Measurements from ENCODE around the gene MTHFSD. TPM values are rescaled to one million over a fixed set of nuclear protein-coding genes. Genes with fewer than 3 reads are reported as not detected.
A peak's percentile ranks its signal among the peaks of the same experiment; 100 is the strongest.

The MTHFSD gene
- polyA plus RNA-seq, 1 donor from 2014 or later = 25.0 TPM

- H3K79me2 ChIP-seq (replicated peaks; ENCODE audit: insufficient read depth, low read length) = no peaks in the 10 kb centered on the region
- no peak overlapping the region for H3K4me2 ChIP-seq (ENCODE audit: low read length)
- H3F3A ChIP-seq (ENCODE audit: insufficient read depth, low read length, poor library complexity, severe bottlenecking) = no peaks in the 10 kb centered on the region
- no peak overlapping the region for H3K27ac ChIP-seq (ENCODE audit: low read length)
- no peaks in the 10 kb centered on the region for H3K36me3 ChIP-seq (ENCODE audit: insufficient read depth, low read length)
- no peak overlapping the region for H3K9ac ChIP-seq (ENCODE audit: low read length)
- TF ChIP-seq, protein P1, sequence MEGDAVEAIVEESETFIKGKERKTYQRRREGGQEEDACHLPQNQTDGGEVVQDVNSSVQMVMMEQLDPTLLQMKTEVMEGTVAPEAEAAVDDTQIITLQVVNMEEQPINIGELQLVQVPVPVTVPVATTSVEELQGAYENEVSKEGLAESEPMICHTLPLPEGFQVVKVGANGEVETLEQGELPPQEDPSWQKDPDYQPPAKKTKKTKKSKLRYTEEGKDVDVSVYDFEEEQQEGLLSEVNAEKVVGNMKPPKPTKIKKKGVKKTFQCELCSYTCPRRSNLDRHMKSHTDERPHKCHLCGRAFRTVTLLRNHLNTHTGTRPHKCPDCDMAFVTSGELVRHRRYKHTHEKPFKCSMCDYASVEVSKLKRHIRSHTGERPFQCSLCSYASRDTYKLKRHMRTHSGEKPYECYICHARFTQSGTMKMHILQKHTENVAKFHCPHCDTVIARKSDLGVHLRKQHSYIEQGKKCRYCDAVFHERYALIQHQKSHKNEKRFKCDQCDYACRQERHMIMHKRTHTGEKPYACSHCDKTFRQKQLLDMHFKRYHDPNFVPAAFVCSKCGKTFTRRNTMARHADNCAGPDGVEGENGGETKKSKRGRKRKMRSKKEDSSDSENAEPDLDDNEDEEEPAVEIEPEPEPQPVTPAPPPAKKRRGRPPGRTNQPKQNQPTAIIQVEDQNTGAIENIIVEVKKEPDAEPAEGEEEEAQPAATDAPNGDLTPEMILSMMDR (IDR thresholded peaks at IDR 0.05; ENCODE audit: poor library complexity, severe bottlenecking) = no peak
- TF ChIP-seq TAF1 (IDR thresholded peaks at IDR 0.05; ENCODE audit: low read depth) = no peak
- no peak for TF ChIP-seq EP300 (conservative IDR thresholded peaks at IDR 0.05; ENCODE audit: poor library complexity, severe bottlenecking)
- TF ChIP-seq RAD21 (conservative IDR thresholded peaks at IDR 0.05) = no peak
- no peak for TF ChIP-seq SMC3 (conservative IDR thresholded peaks at IDR 0.05; ENCODE audit: poor library complexity)
- TF ChIP-seq EZH2 (IDR thresholded peaks at IDR 0.05; ENCODE audit: borderline replicate concordance, insufficient read depth, low read length, poor library complexity, severe bottlenecking) = no peak
- TF ChIP-seq POLR2AphosphoS5 (IDR thresholded peaks at IDR 0.05) = no peak
- no peak for TF ChIP-seq REST (IDR thresholded peaks at IDR 0.05; ENCODE audit: borderline replicate concordance)
- no peak for TF ChIP-seq MXI1 (conservative IDR thresholded peaks at IDR 0.05; ENCODE audit: poor library complexity, severe bottlenecking)
- no peaks in the 10 kb centered on the region for H3K9me2 ChIP-seq (ENCODE audit: insufficient read depth, low read length)
- no peaks in the 10 kb centered on the region for H3K9me3 ChIP-seq (ENCODE audit: low read length)
- no peaks in the 10 kb centered on the region for H4K20me1 ChIP-seq (ENCODE audit: insufficient read depth)
- H3K27me3 ChIP-seq (ENCODE audit: insufficient read depth, low read depth, low read length) = peaks cover 100% of the 10 kb centered on the region
- H2AFZ ChIP-seq (ENCODE audit: low read depth, low read length) = no peak overlapping the region
- H3K4me3 ChIP-seq (ENCODE audit: low read length) = peak overlapping the region; percentile 48
Measured at GRCh38 chr16:86495357-86495701, 59.7 kb downstream of the MTHFSD start.

DNA sequence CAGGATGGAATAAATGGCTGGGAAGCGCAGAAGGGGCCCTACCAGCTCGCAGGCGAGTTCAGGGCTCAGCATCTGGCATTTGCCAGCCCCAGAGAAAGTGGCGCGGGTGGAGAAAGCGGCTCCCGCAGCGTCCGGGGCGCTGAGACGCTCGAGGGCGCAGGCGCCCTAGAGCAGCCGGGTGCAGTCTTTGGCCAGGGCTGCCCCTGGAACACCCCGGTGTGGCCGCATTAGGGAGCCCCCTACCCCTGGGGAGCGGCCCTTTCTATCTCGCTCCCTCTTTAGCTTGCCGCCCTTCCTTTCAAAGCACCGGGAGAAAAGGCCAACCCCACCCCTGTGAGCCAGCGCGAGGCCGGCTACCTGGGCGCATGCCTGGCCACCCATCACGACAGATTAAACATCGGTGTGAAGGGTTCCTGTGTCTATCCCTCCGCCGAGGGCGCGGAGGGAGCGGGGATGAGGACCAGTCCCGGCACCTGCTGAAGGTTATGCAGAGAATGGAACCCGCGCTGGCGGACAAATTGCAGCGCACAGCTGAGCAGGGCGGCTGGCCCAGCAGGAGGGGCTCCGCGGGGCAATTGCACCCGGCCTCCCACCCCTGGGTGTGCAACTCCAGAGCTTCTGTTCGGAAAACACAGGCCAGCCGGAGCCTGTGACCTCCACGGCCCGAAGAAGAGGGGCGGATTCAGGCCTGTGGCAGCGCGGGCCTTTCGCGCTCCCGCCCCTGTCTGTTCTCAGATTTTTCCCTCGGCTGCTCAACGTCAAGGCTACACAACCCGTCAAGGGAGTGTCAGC lies 60.3 kb downstream of the MTHFSD start:
- Histone ChIP-seq H3K4me2 (ENCODE audit: low read length) (no peak overlapping the region), H3K27ac (ENCODE audit: low read length) (no peak overlapping the region), H3K4me3 (ENCODE audit: low read length) (peak overlapping the region; percentile 48), H3K27me3 (ENCODE audit: insufficient read depth, low read depth, low read length) (peaks cover 100% of the 10 kb centered on the region), H3K9me3 (ENCODE audit: low read length) (no peaks in the 10 kb centered on the region), H3K9me2 (ENCODE audit: insufficient read depth, low read length) (no peaks in the 10 kb centered on the region), H3F3A (ENCODE audit: insufficient read depth, low read length, poor library complexity, severe bottlenecking) (no peaks in the 10 kb centered on the region), H3K36me3 (ENCODE audit: insufficient read depth, low read length) (no peaks in the 10 kb centered on the region), H3K9ac (ENCODE audit: low read length) (no peak overlapping the region), H4K20me1 (ENCODE audit: insufficient read depth) (no peaks in the 10 kb centered on the region), H3K79me2 (replicated peaks; ENCODE audit: insufficient read depth, low read length) (no peaks in the 10 kb centered on the region), H2AFZ (ENCODE audit: low read depth, low read length) (no peak overlapping the region)
- TF ChIP-seq EZH2 (IDR thresholded peaks at IDR 0.05; ENCODE audit: borderline replicate concordance, insufficient read depth, low read length, poor library complexity, severe bottlenecking) (peak; percentile 78), POLR2AphosphoS5 (IDR thresholded peaks at IDR 0.05) (no peak)
